Stimulated activated CD8-positive, alpha-beta memory T cell treated with anti-CD3 and anti-CD28 coated beads, Interleukin-15, amount 100 ng/mL, for 1 hour (primary cell): ENCODE results near the gene SRGAP1.

Experiments
- DNase-seq: peaks from one replicate; pipeline ENCODE4 v3.0.0-alpha.2; 2020; ENCODE audit warnings: low read depth

The SRGAP1 gene

DNA sequence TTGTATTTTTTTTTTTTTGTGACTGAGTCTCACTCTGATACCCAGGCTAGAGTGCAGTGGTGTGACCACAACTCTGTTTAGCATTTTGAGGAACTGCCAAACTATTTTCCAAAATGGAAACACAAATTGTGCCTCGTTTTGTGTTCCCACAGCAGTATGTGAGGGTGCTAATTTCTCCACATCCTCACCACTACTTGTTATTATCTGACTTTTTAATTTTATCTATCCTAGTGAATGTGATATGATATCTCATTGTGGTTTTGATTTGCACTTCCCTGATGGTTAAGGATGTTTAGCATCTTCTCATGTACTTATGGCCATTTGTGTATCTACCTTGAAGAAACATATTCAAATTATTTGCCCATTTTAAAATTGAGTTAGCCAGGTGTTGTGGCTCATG, 62.4 kb downstream of the SRGAP1 start:
- DNase-seq = no peak

DNA sequence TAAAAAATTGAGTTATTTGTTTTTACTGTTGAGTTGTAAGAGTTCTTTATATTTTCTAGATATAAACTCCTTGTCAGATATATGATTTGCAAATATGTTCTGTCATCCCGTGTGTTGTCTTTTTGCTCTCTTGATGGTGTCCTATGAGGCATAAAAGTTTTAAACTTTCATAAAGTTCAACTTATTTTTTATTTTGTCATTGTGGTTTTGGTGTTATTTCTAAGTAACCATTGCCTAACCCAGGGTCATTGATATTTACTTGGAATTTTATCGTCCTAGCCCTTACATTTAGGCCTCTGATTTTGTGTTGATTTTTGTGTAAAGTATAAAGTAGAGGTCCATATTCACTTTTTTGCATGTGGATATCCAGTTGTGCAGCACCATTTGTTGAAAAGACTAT, 63.1 kb downstream of the SRGAP1 start:
- DNase-seq = no peak

- no peak for DNase-seq
Measured at GRCh38 chr12:63909746-63910145, 65.2 kb downstream of the SRGAP1 start.

DNA sequence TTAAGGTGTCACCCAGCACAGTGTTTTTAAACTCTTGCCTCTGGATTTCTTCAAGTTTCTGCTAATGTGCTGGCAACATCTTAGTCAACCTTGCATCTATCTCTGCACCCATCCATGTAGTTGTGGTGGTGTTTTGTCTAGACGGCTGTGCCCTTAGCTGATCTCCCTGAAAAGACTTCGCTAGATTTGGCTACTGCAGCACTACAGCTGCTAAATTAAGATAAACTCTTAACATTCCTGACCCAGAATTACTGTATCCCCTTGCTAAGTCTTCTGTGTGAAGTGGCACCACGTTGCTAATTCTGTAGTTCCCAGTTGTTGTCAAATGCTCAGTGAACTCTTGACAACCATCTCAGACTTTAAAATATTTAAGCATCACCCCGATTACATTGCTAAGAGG, 66.8 kb downstream of the SRGAP1 start:
- no peak for DNase-seq

DNA sequence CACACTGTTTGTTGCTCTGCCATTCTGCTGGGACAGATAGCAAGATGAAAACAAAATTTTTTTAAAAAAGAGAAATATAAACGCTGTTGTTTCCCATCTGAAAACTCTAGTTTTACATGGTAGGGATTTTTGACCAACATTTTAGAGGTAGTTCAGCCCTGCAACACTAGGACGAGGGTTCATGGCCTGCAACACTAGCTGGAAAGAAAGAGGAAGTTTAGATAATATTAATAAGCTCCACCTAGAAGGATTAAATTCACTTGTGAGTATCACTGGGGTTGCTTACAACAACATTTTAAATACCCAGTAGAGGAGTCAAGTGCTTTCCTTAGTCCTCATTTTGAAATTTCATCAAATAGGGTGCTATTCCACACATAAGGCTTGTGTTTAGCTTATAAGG, 68.2 kb downstream of the SRGAP1 start:
- DNase-seq = no peak

DNA sequence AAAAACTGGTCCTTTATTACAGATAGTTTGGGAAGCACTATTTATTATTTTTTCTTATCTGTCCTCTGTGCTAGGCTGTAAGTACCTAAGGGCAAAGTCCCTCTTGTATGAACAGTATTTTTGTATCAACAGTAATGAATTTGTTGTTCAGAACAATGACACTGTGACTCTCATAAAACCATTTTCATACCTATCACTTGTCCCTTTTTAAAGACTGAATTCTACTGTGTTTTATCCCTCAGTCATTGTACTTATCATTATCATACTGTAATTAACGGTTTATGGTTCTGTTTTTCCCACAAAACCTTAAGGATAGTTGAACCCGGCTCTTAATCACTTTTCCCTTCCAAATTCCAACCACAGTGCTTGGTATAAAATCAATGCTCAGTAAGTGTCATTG, 69.4 kb downstream of the SRGAP1 start:
- DNase-seq = no peak

DNA sequence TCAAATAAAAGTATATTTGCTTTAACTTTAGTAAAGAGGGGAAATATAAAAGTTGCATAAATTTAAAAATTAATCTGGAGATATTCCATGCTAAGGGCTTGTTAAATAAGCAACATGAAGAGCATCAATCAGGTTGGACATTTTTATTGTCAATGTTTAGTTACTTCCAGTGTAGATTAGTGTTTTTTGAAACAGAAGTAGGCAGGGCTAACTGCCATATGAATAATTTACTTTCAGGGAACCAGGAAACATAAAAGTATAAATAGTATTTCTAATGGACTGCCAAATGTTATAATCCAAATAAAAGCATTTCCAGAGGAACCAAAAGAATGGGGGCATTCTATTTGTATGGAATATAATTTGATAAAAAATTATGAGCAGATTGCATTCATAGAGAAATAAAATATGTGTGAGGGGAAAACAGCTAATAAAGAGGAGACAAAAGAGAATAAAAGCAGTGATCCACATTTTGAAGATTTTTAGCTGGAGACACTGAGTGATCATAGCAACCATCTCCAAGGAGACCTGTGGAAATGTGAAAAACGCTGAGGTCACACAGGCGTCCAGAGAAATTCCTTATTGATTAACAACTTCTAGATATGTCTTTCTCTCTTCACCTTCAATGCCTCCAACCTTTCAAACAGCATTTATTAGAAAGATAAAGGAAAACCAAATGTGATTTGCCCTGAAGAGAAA, 70.8 kb downstream of the SRGAP1 start:
- DNase-seq = no peak

GRCh38 chr12:63916561-63917476, 72.3 kb downstream of the SRGAP1 start:
- no peak for DNase-seq

DNA sequence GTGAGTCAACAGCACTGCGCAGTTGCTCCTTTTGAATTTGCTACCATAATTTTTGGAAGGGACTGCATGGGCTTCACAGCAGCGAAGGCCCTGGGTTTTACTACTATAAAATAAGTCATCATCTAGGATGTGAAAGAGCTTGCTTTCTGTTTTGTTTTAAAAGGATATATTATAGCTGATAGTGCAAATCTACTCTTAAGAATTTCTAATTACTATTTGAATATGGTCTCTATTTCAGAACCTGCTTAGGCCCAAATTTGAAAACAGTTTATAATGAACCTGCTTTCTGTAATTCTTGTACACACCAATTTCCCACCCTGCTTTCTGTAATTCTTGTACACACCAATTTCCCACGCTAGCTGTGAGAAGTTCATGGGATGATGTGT, 73.0 kb downstream of the SRGAP1 start:
- no peak for DNase-seq

GRCh38 chr12:63917864-63918799, 73.6 kb downstream of the SRGAP1 start:
- DNase-seq = no peak

- no peak for DNase-seq
Measured at GRCh38 chr12:63918800-63919300, 74.3 kb downstream of the SRGAP1 start.

DNA sequence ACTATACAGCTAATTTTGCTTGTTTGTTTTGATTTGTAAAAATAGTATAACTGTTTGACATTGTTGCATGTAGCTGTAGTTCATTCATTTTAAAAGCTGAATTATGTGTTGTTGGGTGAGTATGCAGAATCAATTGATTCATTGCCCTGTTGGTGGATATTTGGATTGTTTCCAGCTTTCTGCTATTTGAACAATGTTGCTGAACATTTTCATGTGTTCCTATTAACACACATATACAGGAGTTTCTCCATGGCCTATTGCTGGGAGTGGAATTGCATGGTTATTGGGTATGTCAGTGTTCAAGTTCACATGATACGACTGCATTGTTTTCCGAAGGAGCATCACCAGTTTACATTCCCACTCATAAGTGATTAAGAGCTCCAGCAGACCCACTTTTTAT, 75.3 kb downstream of the SRGAP1 start:
- no peak for DNase-seq

- DNase-seq = no peak
Measured at GRCh38 chr12:63921157-63921556, 76.7 kb downstream of the SRGAP1 start.

DNA sequence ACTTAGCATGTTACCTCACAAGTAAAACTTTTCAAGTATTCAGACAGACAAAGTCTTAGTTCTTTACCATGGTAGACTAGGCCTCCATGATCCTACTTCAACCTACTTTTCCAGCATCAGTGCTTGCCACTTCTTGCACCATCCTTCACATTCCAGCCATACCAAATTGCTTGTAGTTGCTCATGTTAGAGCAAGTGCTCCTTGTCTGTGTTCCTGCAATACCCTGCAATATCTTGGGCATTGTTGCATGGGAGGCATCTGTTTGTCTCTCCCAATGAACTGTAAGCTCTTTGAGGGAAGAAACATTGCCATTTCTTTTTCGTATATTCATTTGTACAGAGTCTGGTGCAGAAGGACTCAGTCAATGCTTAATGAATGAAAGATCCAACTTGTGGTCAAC, 78.0 kb downstream of the SRGAP1 start:
- no peak for DNase-seq

DNA sequence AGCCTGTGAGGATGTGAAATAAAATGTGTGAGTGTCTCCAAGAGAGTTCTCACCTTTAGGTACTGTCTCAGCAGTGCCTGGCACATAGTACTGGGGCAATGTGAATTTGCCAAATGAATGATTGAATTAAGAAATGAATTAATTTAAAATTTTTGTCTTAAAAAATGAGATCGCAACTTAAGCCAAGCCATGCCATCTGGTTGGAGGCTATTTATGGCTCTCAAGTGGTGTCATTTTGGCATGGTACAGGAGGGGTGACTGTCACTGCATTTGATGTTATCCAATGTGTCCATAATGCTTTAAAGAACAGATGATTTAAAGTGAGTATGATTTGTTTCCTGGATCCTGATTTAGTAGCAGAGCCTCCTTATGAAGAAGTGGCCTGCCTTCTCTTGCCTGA, 80.3 kb downstream of the SRGAP1 start:
- no peak for DNase-seq

- no peak for DNase-seq
Measured at GRCh38 chr12:63927511-63927910, 83.0 kb downstream of the SRGAP1 start.

DNA sequence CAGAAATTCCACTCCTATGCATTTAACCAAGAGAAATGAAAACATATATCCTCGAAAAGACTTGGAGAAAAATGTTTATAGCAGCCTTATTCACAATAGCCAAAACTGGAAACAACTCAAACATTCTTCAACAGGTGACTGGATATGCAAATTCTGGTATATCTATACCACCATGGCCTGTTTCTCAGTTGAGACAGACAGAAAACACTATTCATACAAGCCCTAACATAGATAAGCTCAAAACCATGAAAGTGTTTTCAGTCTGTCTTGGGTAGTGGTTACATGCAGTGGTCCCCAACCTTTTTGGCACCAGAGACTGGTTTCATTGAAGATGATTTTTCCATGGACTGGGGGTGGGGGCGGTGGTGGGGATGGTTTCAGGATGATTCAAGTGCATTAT, 83.8 kb downstream of the SRGAP1 start:
- no peak for DNase-seq

- no peak for DNase-seq
Measured at GRCh38 chr12:63929426-63929825, 84.9 kb downstream of the SRGAP1 start.

GRCh38 chr12:63930971-63931370, 86.5 kb downstream of the SRGAP1 start:
- DNase-seq = no peak

- no peak for DNase-seq
Measured at GRCh38 chr12:63931703-63932102, 87.2 kb downstream of the SRGAP1 start.

GRCh38 chr12:63934936-63935335, 90.4 kb downstream of the SRGAP1 start:
- DNase-seq = no peak

GRCh38 chr12:63935361-63935760, 90.9 kb downstream of the SRGAP1 start:
- no peak for DNase-seq
